HG03025 (cell line): ENCODE data around the gene CCSER2.
"Not testable (repeated sequence)": the region's sequence is repeated elsewhere in the genome, so short reads cannot be mapped to it uniquely, and the experiment has no call there.

Experiments
- ATAC-seq: cut with Tn5 transposase; IDR thresholded peaks from one replicate; pipeline ENCODE4 v1.9.1; 2021; ENCODE audit warnings: mild to moderate bottlenecking, moderate library complexity; ENCODE audit not compliant: unreplicated experiment, low FRiP score

Gene CCSER2

GRCh38 chr10:84328418-84329195 is at the start of gene CCSER2:
CCSER2 (plus strand) TSS chr10:84328589; CDS start chr10:84371053, 42,464 bp downstream.
- ATAC-seq = peak; percentile 68

GRCh38 chr10:84279876-84280475 is 48.4 kb upstream of the CCSER2 start:
- not testable (repeated sequence) for ATAC-seq

- no peak for ATAC-seq
Measured at GRCh38 chr10:84286695-84287094, 41.7 kb upstream of the CCSER2 start.

GRCh38 chr10:84288151-84288550 is 40.2 kb upstream of the CCSER2 start:
- ATAC-seq = no peak

GRCh38 chr10:84289521-84290200 is 38.7 kb upstream of the CCSER2 start:
- ATAC-seq = no peak

GRCh38 chr10:84290235-84290634 is 38.2 kb upstream of the CCSER2 start:
- no peak for ATAC-seq

GRCh38 chr10:84291384-84291783 is 37.0 kb upstream of the CCSER2 start:
- no peak for ATAC-seq

GRCh38 chr10:84292502-84292901 is 35.9 kb upstream of the CCSER2 start:
- ATAC-seq = no peak

GRCh38 chr10:84293171-84293570 is 35.2 kb upstream of the CCSER2 start:
- no peak for ATAC-seq

- ATAC-seq = no peak
Measured at GRCh38 chr10:84293574-84294016, 34.8 kb upstream of the CCSER2 start.

- ATAC-seq = peak; percentile 61
Measured at GRCh38 chr10:84294766-84295447, 33.5 kb upstream of the CCSER2 start.

GRCh38 chr10:84296091-84296981 is 32.1 kb upstream of the CCSER2 start:
- no peak for ATAC-seq

- no peak for ATAC-seq
Measured at GRCh38 chr10:84298057-84298456, 30.3 kb upstream of the CCSER2 start.

- ATAC-seq = no peak
Measured at GRCh38 chr10:84302223-84302622, 26.2 kb upstream of the CCSER2 start.

GRCh38 chr10:84306751-84307384 is 21.5 kb upstream of the CCSER2 start:
- ATAC-seq = no peak

GRCh38 chr10:84308021-84308420 is 20.4 kb upstream of the CCSER2 start:
- ATAC-seq = no peak

- no peak for ATAC-seq
Measured at GRCh38 chr10:84308481-84309304, 19.7 kb upstream of the CCSER2 start.

GRCh38 chr10:84310470-84310869 is 17.9 kb upstream of the CCSER2 start:
- ATAC-seq = no peak

- no peak for ATAC-seq
Measured at GRCh38 chr10:84311576-84311975, 16.8 kb upstream of the CCSER2 start.
